Activated CD8-positive, alpha-beta T cell treated with anti-CD3 and anti-CD28 coated beads for 36 hours (primary cell): ENCODE measurements around the gene GPATCH4. TPM values are rescaled to one million over a fixed set of nuclear protein-coding genes. Genes with fewer than 3 reads are reported as not detected.

Experiments
- ATAC-seq: fragments of 200-7000 bp; cut with Tn5 transposase; one replicate; pipeline ENCODE4 v1.10.0; 2021; ENCODE audit warnings: mild to moderate bottlenecking, moderate library complexity
- CTCF ChIA-PET: fragments of 350-600 bp; sonication (Branson Sonifier 250); formaldehyde crosslinking; loops from one replicate; lab custom pipeline; 2021; ENCODE audit warnings: antibody characterized with exemption; lab: Charles Lee
- POLR2A ChIA-PET: fragments of 350-600 bp; sonication (Branson Sonifier 250); formaldehyde crosslinking; loops from one replicate; lab custom pipeline; 2021; ENCODE audit warnings: antibody characterized with exemption; lab: Charles Lee
- DNase-seq: peaks from one replicate; pipeline ENCODE4 v3.0.0-alpha.2; 2020
- H3K27ac Mint-ChIP-seq: one replicate; pipeline ENCODE4 v1.8.0; 2021; ENCODE audit warnings: mild to moderate bottlenecking, mixed read lengths
- H3K27me3 Mint-ChIP-seq: one replicate; pipeline ENCODE4 v1.8.0; 2021; ENCODE audit warnings: mixed read lengths
- H3K36me3 Mint-ChIP-seq: one replicate; pipeline ENCODE4 v1.8.0; 2021; ENCODE audit warnings: low read depth, mixed read lengths
- H3K4me1 Mint-ChIP-seq: one replicate; pipeline ENCODE4 v1.8.0; 2021; ENCODE audit warnings: low read depth, mixed read lengths
- H3K4me3 Mint-ChIP-seq: one replicate; pipeline ENCODE4 v1.8.0; 2021; ENCODE audit warnings: mild to moderate bottlenecking, moderate library complexity, mixed read lengths
- H3K9me3 Mint-ChIP-seq: one replicate; pipeline ENCODE4 v1.8.0; 2021; ENCODE audit warnings: mixed read lengths
- intact Hi-C: fragments of 100-400 bp; cut with micrococcal nuclease; formaldehyde crosslinking; loops from one replicate; pipeline ENCODE4 v1.10.0; 2022
- total RNA-seq, 2 experiments: library from RNA; stranded (reverse); gene quantifications; one replicate each; pipeline ENCODE4 v1.2.3, GENCODE V29; 2021
- TF ChIP-seq, protein P1 (sequence below): fragments of 200-600 bp; IDR thresholded peaks from one replicate; pipeline ENCODE4 v1.8.0; 2022; ENCODE audit warnings: antibody characterized with exemption, mild to moderate bottlenecking

Gene GPATCH4
- total RNA-seq, 2 experiments from 2014 or later = 50.7 to 51.0 TPM

DNA sequence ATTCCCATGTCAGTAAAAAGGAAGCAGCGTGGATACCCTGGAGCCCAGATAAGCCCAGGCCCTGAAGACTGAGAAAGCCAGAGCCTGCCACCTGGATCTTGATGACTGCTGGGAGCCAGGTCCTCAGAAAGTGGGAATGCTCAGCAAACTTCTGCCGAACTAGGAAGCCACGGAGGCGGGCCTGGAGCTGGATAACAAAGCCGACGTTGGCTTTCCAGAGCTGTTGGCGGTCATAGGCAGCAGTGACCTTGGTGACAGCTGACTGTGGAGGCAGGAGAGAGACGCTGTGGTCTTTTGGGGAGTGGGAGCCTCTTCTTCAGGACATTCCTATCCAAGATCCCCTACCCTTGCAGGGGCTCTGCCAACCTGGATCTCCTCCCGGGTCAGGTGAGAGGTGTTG, 53.3 kb downstream of the GPATCH4 start:
- Mint-ChIP-seq H3K36me3 (no peaks in the 10 kb centered on the region), H3K9me3 (no peaks in the 10 kb centered on the region), H3K27me3 (no peaks in the 10 kb centered on the region), H3K27ac (no peak overlapping the region), H3K4me1 (no peaks in the 10 kb centered on the region), H3K4me3 (no peak overlapping the region)
- TF ChIP-seq, protein P1, sequence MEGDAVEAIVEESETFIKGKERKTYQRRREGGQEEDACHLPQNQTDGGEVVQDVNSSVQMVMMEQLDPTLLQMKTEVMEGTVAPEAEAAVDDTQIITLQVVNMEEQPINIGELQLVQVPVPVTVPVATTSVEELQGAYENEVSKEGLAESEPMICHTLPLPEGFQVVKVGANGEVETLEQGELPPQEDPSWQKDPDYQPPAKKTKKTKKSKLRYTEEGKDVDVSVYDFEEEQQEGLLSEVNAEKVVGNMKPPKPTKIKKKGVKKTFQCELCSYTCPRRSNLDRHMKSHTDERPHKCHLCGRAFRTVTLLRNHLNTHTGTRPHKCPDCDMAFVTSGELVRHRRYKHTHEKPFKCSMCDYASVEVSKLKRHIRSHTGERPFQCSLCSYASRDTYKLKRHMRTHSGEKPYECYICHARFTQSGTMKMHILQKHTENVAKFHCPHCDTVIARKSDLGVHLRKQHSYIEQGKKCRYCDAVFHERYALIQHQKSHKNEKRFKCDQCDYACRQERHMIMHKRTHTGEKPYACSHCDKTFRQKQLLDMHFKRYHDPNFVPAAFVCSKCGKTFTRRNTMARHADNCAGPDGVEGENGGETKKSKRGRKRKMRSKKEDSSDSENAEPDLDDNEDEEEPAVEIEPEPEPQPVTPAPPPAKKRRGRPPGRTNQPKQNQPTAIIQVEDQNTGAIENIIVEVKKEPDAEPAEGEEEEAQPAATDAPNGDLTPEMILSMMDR = no peak
- DNase-seq (no peak), ATAC-seq (no peak)
- CTCF ChIA-PET = interaction anchor here (0.7 to 1.0 kb wide), 2 partner anchors 44 to 128 kb away, joined by 3 read pairs; no protein-coding TSS in a partner anchor
- POLR2A ChIA-PET = interaction anchor here (0.6 kb wide), 2 partner anchors 23 to 34 kb away, joined by 3 read pairs; no protein-coding TSS in a partner anchor
- intact Hi-C loops = no loop called here

DNA sequence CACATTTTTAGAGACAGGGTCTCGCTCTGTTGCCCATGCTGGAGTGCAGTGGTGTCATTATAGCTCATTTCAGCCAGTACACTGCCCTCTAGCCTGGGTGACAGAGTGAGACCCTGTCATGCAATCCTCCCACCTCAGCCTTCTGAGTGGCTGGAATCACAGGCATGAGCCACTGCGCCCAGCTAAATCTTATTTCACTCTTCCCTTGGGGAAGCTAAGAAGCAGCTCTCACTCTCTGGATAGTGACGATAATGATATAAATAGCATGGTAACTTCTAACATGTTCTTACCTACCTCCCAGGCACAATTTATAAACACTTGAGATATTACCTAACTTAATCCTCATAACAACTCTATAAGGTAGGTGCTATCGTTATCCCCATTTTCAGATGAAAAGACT, 53.8 kb downstream of the GPATCH4 start:
- no peak for DNase-seq
- ChIA-PET CTCF (interaction anchor here (1.0 kb wide), 2 partner anchors 45 to 67 kb away, joined by 3 to 6 read pairs; no protein-coding TSS in a partner anchor), POLR2A (interaction anchor here (0.6 to 1.2 kb wide), 2 partner anchors 14 to 34 kb away, joined by 3 read pairs; no protein-coding TSS in a partner anchor)
- no peaks in the 10 kb centered on the region for H3K27me3 Mint-ChIP-seq
- no peaks in the 10 kb centered on the region for H3K9me3 Mint-ChIP-seq
- H3K4me1 Mint-ChIP-seq = no peaks in the 10 kb centered on the region
- no peak overlapping the region for H3K4me3 Mint-ChIP-seq
- TF ChIP-seq, protein P1 = no peak
- ATAC-seq = no peak
- no peaks in the 10 kb centered on the region for H3K36me3 Mint-ChIP-seq
- H3K27ac Mint-ChIP-seq = no peak overlapping the region
- intact Hi-C loops = no loop called here

GRCh38 chr1:156546267-156546666, 55.0 kb downstream of the GPATCH4 start:
- TF ChIP-seq, protein P1 = no peak
- Mint-ChIP-seq H3K4me1 (no peaks in the 10 kb centered on the region), H3K4me3 (no peak overlapping the region), H3K27ac (no peak overlapping the region), H3K36me3 (no peaks in the 10 kb centered on the region), H3K27me3 (no peaks in the 10 kb centered on the region), H3K9me3 (no peaks in the 10 kb centered on the region)
- CTCF ChIA-PET = no interaction called here
- ATAC-seq = no peak
- POLR2A ChIA-PET = interaction anchor here (0.6 to 1.0 kb wide), 2 partner anchors 30 to 69 kb away, joined by 3 read pairs; no protein-coding TSS in a partner anchor
- DNase-seq = no peak
- intact Hi-C loops = no loop called here

DNA sequence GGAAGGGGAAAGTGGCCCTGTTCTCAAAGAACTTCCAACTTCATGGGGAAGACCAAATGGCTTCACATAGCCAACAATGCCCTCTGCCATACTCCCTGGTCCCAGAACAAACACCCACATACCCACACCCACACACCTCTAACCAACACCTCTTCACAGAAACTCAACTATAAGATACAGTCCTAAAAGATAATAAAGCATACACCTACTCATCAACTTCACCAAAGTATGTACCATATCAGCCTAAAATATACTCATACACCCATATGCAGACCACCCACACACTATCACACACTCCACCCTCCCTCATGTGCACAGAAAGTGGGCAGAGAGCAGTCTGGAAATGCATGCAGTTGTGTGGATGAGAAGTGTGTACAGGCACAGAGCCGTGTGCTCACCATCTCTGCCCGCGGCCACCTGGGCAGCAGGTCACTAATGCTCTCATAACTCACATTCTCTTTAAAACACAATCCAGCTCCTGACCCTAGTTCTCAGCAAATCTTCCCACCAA, 56.6 kb downstream of the GPATCH4 start:
- Mint-ChIP-seq H3K27ac (no peak overlapping the region), H3K27me3 (no peaks in the 10 kb centered on the region), H3K4me1 (no peaks in the 10 kb centered on the region), H3K9me3 (no peaks in the 10 kb centered on the region), H3K36me3 (no peaks in the 10 kb centered on the region), H3K4me3 (no peak overlapping the region)
- intact Hi-C loops = no loop called here
- ATAC-seq (no peak), DNase-seq (no peak)
- ChIA-PET CTCF (interaction anchor here (1.9 kb wide), 1 partner anchor 13 kb away, joined by 7 read pairs; no protein-coding TSS in a partner anchor), POLR2A (interaction anchor here (0.6 kb wide), 1 partner anchor 37 kb away, joined by 3 read pairs; no protein-coding TSS in a partner anchor)
- TF ChIP-seq, protein P1 = no peak

Other genes starting within 250 kb of the GPATCH4 start
- not detected for gene RHBG, start 232.3 kb downstream of the GPATCH4 start, total RNA-seq
- 10 to 100 TPM; 35.3 to 35.8 TPM for gene MEF2D, start 100.7 kb downstream of the GPATCH4 start, total RNA-seq
- 10 to 100 TPM; 14.4 to 14.9 TPM for gene IQGAP3, start 28.9 kb downstream of the GPATCH4 start, total RNA-seq
- 10 to 100 TPM; 19.8 to 20.2 TPM for gene TTC24, start 21.8 kb downstream of the GPATCH4 start, total RNA-seq
- 10 to 100 TPM; 65.4 to 68.6 TPM for gene NAXE, start 9.7 kb downstream of the GPATCH4 start, total RNA-seq
- gene HAPLN2, start 17.9 kb upstream of the GPATCH4 start, total RNA-seq = not detected
- gene BCAN, start 40.6 kb upstream of the GPATCH4 start, total RNA-seq = not detected
- gene NES, start 75.9 kb upstream of the GPATCH4 start, total RNA-seq = not detected
- gene CRABP2, start 104.1 kb upstream of the GPATCH4 start, total RNA-seq = under 1 TPM; 0.78 to 0.90 TPM
- 10 to 100 TPM; 32.3 to 32.5 TPM for gene METTL25B, start 127.0 kb upstream of the GPATCH4 start, total RNA-seq
- gene ISG20L2, start 127.3 kb upstream of the GPATCH4 start, total RNA-seq = 10 to 100 TPM; 40.6 to 44.5 TPM
- 10 to 100 TPM; 84.2 to 93.6 TPM for gene MRPL24, start 139.6 kb upstream of the GPATCH4 start, total RNA-seq
- gene HDGF, start 150.2 kb upstream of the GPATCH4 start, total RNA-seq = 100 to 1,000 TPM; 232 to 235 TPM
- gene PRCC, start 166.1 kb upstream of the GPATCH4 start, total RNA-seq = 10 to 100 TPM; 69.8 to 70.6 TPM
- 100 to 1,000 TPM; 297 to 315 TPM for gene SH2D2A, start 215.4 kb upstream of the GPATCH4 start, total RNA-seq